AG08395 (cell line): ENCODE results near the gene CCDC121.

Experiments
- DNase-seq: peaks from one replicate; pipeline ENCODE4 v3.0.0; 2012; ENCODE audit warnings: mixed read lengths, low spot score

CCDC121 gene

GRCh38 chr2:27582129-27582694, 46.6 kb downstream of the CCDC121 start:
- no peak for DNase-seq

GRCh38 chr2:27581417-27582128, 47.2 kb downstream of the CCDC121 start:
- DNase-seq: no peak
